Astrocyte (in vitro differentiated cells and primary cell): Measurements from ENCODE around the gene DDAH1. TPM values are rescaled to one million over a fixed set of nuclear protein-coding genes. Genes with fewer than 3 reads are reported as not detected.

Experiments used
- DNase-seq: peaks from one replicate; pipeline ENCODE4 v3.0.0-alpha.2; 2010; ENCODE audit warnings: low read depth
- FAIRE-seq: peaks from 2 replicates; lab custom pipeline; 2011; peaks lifted over from hg19 to GRCh38; lab: Jason Lieb, UNC
- H2AFZ ChIP-seq: 2 replicates; pipeline ENCODE4 v1.6.0; 2012; ENCODE audit warnings: low read depth, low read length, inconsistent platforms
- H3K27ac ChIP-seq: 2 replicates; pipeline ENCODE4 v1.5.1; 2011; ENCODE audit warnings: low read depth, low read length, inconsistent platforms
- H3K27me3 ChIP-seq: 2 replicates; pipeline ENCODE4 v1.6.0; 2011; ENCODE audit warnings: low read length, inconsistent platforms; ENCODE audit not compliant: insufficient read depth
- H3K36me3 ChIP-seq: 2 replicates; pipeline ENCODE4 v1.5.1; 2011; ENCODE audit warnings: low read length, inconsistent platforms; ENCODE audit not compliant: insufficient read depth
- H3K4me1 ChIP-seq: 2 replicates; pipeline ENCODE4 v1.5.1; 2011; ENCODE audit warnings: low read length, inconsistent platforms; ENCODE audit not compliant: insufficient read depth
- H3K4me2 ChIP-seq: 2 replicates; pipeline ENCODE4 v1.6.0; 2012; ENCODE audit warnings: low read length, inconsistent platforms
- H3K4me3 ChIP-seq: 2 replicates; pipeline ENCODE4 v1.5.1; 2011; ENCODE audit warnings: low read depth, mild to moderate bottlenecking, low read length, inconsistent platforms; ENCODE audit not compliant: insufficient read depth
- H3K79me2 ChIP-seq: 2 replicates; pipeline ENCODE4 v1.6.0; 2012; ENCODE audit warnings: mild to moderate bottlenecking, low read length, inconsistent platforms; ENCODE audit not compliant: insufficient read depth
- H3K9ac ChIP-seq: 2 replicates; pipeline ENCODE4 v1.6.0; 2012; ENCODE audit warnings: mild to moderate bottlenecking, low read length, inconsistent platforms
- H3K9me3 ChIP-seq: 2 replicates; pipeline ENCODE4 v1.5.1; 2012; ENCODE audit warnings: low read depth, mild to moderate bottlenecking, low read length, inconsistent platforms; ENCODE audit not compliant: insufficient read depth
- H4K20me1 ChIP-seq: 2 replicates; pipeline ENCODE4 v1.6.0; 2012; ENCODE audit warnings: low read length, inconsistent platforms; ENCODE audit not compliant: insufficient read depth
- H3K27ac Mint-ChIP-seq: one replicate; pipeline ENCODE4 v1.8.0; 2021; ENCODE audit warnings: mild to moderate bottlenecking, mixed read lengths; ENCODE audit not compliant: unreplicated experiment
- H3K27me3 Mint-ChIP-seq: one replicate; pipeline ENCODE4 v1.8.0; 2021; ENCODE audit warnings: low read depth, mixed read lengths; ENCODE audit not compliant: unreplicated experiment
- H3K36me3 Mint-ChIP-seq: one replicate; pipeline ENCODE4 v1.8.0; 2021; ENCODE audit warnings: low read depth, mixed read lengths; ENCODE audit not compliant: unreplicated experiment
- H3K4me1 Mint-ChIP-seq: one replicate; pipeline ENCODE4 v1.8.0; 2021; ENCODE audit warnings: low read depth, mixed read lengths; ENCODE audit not compliant: unreplicated experiment
- H3K4me3 Mint-ChIP-seq: one replicate; pipeline ENCODE4 v1.8.0; 2021; ENCODE audit warnings: mild to moderate bottlenecking, moderate library complexity, mixed read lengths; ENCODE audit not compliant: unreplicated experiment
- H3K9me3 Mint-ChIP-seq: one replicate; pipeline ENCODE4 v1.8.0; 2021; ENCODE audit warnings: mild to moderate bottlenecking, mixed read lengths; ENCODE audit not compliant: unreplicated experiment
- CTCF ChIP-seq: IDR thresholded peaks from 2 replicates; pipeline ENCODE4 v1.5.1; 2011; ENCODE audit warnings: low read depth, mild to moderate bottlenecking, inconsistent platforms, low read length, moderate library complexity; ENCODE audit not compliant: insufficient read depth
- EZH2 ChIP-seq: IDR thresholded peaks from 2 replicates; pipeline ENCODE4 v1.6.1; 2012; ENCODE audit warnings: mild to moderate bottlenecking, low read length, inconsistent platforms; ENCODE audit not compliant: insufficient read depth
- total RNA-seq: library from RNA; stranded (reverse); gene quantifications from 2 replicates; pipeline ENCODE4 v1.2.1, GENCODE V29; 2021

The DDAH1 gene
- total RNA-seq, 1 donor from 2014 or later = 112 TPM

- H3K79me2 ChIP-seq = peaks cover 29% of the 10 kb centered on the region
- H3K4me3 ChIP-seq = no peak overlapping the region
- no peaks in the 10 kb centered on the region for H3K9me3 ChIP-seq
- Mint-ChIP-seq H3K4me1 (peaks cover 20% of the 10 kb centered on the region), H3K9me3 (no peaks in the 10 kb centered on the region), H3K4me3 (no peak overlapping the region), H3K36me3 (peaks cover 16% of the 10 kb centered on the region), H3K27me3 (no peaks in the 10 kb centered on the region), H3K27ac (no peak overlapping the region)
- H2AFZ ChIP-seq = no peak overlapping the region
- no peaks in the 10 kb centered on the region for H3K27me3 ChIP-seq
- H3K36me3 ChIP-seq = peaks cover 13% of the 10 kb centered on the region
- no peak overlapping the region for H3K27ac ChIP-seq
- H3K9ac ChIP-seq = no peak overlapping the region
- no peak overlapping the region for H3K4me2 ChIP-seq
- no peak for TF ChIP-seq CTCF
- TF ChIP-seq EZH2 = no peak
- FAIRE-seq (no peak), DNase-seq (no peak)
- peaks cover 27% of the 10 kb centered on the region for H4K20me1 ChIP-seq
- peaks cover 7% of the 10 kb centered on the region for H3K4me1 ChIP-seq
These were observed 15.6 kb upstream of the DDAH1 start for GRCh38 chr1:85480566-85480965.

- Histone ChIP-seq H3K4me1 (peaks cover 3% of the 10 kb centered on the region), H4K20me1 (peaks cover 21% of the 10 kb centered on the region), H3K36me3 (peaks cover 13% of the 10 kb centered on the region), H3K79me2 (peaks cover 32% of the 10 kb centered on the region), H3K9ac (no peak overlapping the region), H3K4me2 (no peak overlapping the region), H3K4me3 (no peak overlapping the region), H3K27me3 (no peaks in the 10 kb centered on the region), H2AFZ (no peak overlapping the region), H3K27ac (no peak overlapping the region), H3K9me3 (no peaks in the 10 kb centered on the region)
- Mint-ChIP-seq H3K27me3 (no peaks in the 10 kb centered on the region), H3K27ac (no peak overlapping the region), H3K4me1 (peaks cover 15% of the 10 kb centered on the region), H3K4me3 (no peak overlapping the region), H3K36me3 (peaks cover 16% of the 10 kb centered on the region), H3K9me3 (no peaks in the 10 kb centered on the region)
- DNase-seq (no peak), FAIRE-seq (no peak)
- TF ChIP-seq EZH2 (no peak), CTCF (no peak)
These were observed 14.5 kb upstream of the DDAH1 start for GRCh38 chr1:85479491-85479890.

- no peak overlapping the region for H2AFZ ChIP-seq
- no peaks in the 10 kb centered on the region for H3K4me1 ChIP-seq
- FAIRE-seq (no peak), DNase-seq (no peak)
- Mint-ChIP-seq H3K27me3 (no peaks in the 10 kb centered on the region), H3K4me1 (peaks cover 13% of the 10 kb centered on the region), H3K36me3 (peaks cover 19% of the 10 kb centered on the region), H3K9me3 (no peaks in the 10 kb centered on the region), H3K27ac (peak overlapping the region; percentile 21), H3K4me3 (no peak overlapping the region)
- H3K79me2 ChIP-seq = peaks cover 35% of the 10 kb centered on the region
- no peak overlapping the region for H3K4me3 ChIP-seq
- TF ChIP-seq EZH2 = no peak
- TF ChIP-seq CTCF = no peak
- H3K27me3 ChIP-seq = no peaks in the 10 kb centered on the region
- no peak overlapping the region for H3K4me2 ChIP-seq
- peaks cover 13% of the 10 kb centered on the region for H3K36me3 ChIP-seq
- H3K9me3 ChIP-seq = no peaks in the 10 kb centered on the region
- peaks cover 16% of the 10 kb centered on the region for H4K20me1 ChIP-seq
- no peak overlapping the region for H3K9ac ChIP-seq
- no peak overlapping the region for H3K27ac ChIP-seq
These were observed 13.4 kb upstream of the DDAH1 start for GRCh38 chr1:85478366-85478765.
